ENCODE data around the gene LRIG2.

Gene LRIG2

GRCh38 chr1:113086541-113086940, 13.5 kb downstream of the LRIG2 start:
- no peak for TF ChIP-seq CTCF (IDR thresholded peaks at IDR 0.05; ENCODE audit: control extremely low read depth, extremely low read depth, low read depth, missing control alignments)
- CTCF ChIA-PET, result interaction anchor here (1.0 to 2.5 kb wide), 4 partner anchors 10 to 27 kb away, joined by 3 to 21 read pairs (median 3); partner anchors contain the start of gene LRIG2
- POLR2A ChIA-PET, result no interaction called here
- no peak for DNase-seq (ENCODE audit: extremely low spot score)

- ChIA-PET CTCF (interaction anchor here (1.0 to 1.4 kb wide), 2 partner anchors 10 to 16 kb away, joined by 5 to 7 read pairs; partner anchors contain the start of gene LRIG2), POLR2A (no interaction called here)
- no peak for TF ChIP-seq CTCF (IDR thresholded peaks at IDR 0.05; ENCODE audit: control extremely low read depth, extremely low read depth, low read depth, missing control alignments)
- DNase-seq (ENCODE audit: extremely low spot score), result no peak
These were observed 16.0 kb downstream of the LRIG2 start for GRCh38 chr1:113088972-113089371.

- no peak for DNase-seq (ENCODE audit: extremely low spot score)
- CTCF ChIA-PET, result interaction anchor here (1.0 to 1.2 kb wide), 2 partner anchors 9 to 17 kb away, joined by 3 to 4 read pairs; partner anchors contain the start of gene LRIG2
- POLR2A ChIA-PET, result no interaction called here
- no peak for TF ChIP-seq CTCF (IDR thresholded peaks at IDR 0.05; ENCODE audit: control extremely low read depth, extremely low read depth, low read depth, missing control alignments)
These were observed 17.1 kb downstream of the LRIG2 start for GRCh38 chr1:113090051-113090450.

- ChIA-PET CTCF (interaction anchor here (1.3 kb wide), 1 partner anchor 19 kb away, joined by 5 read pairs; the partner anchor contains the start of gene LRIG2), POLR2A (no interaction called here)
- no peak for DNase-seq (ENCODE audit: extremely low spot score)
- TF ChIP-seq CTCF (IDR thresholded peaks at IDR 0.05; ENCODE audit: control extremely low read depth, extremely low read depth, low read depth, missing control alignments), result no peak
These were observed 19.1 kb downstream of the LRIG2 start for GRCh38 chr1:113091988-113092594.

- ChIA-PET POLR2A (no interaction called here), CTCF (interaction anchor here (0.9 to 3.8 kb wide), 2 partner anchors 16 to 21 kb away, joined by 3 to 26 read pairs; partner anchors contain the start of gene LRIG2)
- no peak for DNase-seq (ENCODE audit: extremely low spot score)
- TF ChIP-seq CTCF (IDR thresholded peaks at IDR 0.05; ENCODE audit: control extremely low read depth, extremely low read depth, low read depth, missing control alignments), result no peak
These were observed 21.5 kb downstream of the LRIG2 start for GRCh38 chr1:113094506-113094905.

- no peak for DNase-seq (ENCODE audit: extremely low spot score)
- CTCF ChIA-PET, result interaction anchor here (1.2 to 3.8 kb wide), 4 partner anchors 19 to 569 kb away, joined by 3 to 26 read pairs (median 4); partner anchors contain the start of gene LRIG2
- POLR2A ChIA-PET, result no interaction called here
- TF ChIP-seq CTCF (IDR thresholded peaks at IDR 0.05; ENCODE audit: control extremely low read depth, extremely low read depth, low read depth, missing control alignments), result no peak
These were observed 22.9 kb downstream of the LRIG2 start for GRCh38 chr1:113095790-113096455.

All from GM10248 (cell line).